ENCODE measurements around the gene CNTNAP2. TPM values are rescaled to one million over a fixed set of nuclear protein-coding genes. Genes with fewer than 3 reads are reported as not detected.

Gene CNTNAP2
- total and polyA plus RNA-seq, 9 donors: 0.24 to 7.0 (median 1.5) TPM

DNA sequence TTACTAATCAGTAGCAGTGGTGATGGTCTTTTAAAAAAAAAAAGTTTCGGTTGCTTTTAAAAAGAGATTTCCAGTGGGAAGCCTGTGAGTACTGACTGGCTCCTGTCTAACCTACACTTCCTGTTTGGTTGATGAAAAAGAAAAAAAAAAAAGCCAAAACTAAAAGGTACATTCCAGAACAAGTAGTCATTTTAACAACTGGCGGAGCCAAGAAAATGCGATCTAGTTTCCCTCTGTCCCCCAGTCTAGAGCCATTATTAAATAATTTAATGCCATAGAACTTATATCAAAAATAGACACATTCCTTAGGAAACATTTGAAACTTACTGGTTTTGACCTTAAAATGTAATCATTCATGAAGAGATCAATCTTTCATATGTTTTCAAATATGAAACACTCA is 2219.8 kb downstream of the CNTNAP2 start:
- no peak overlapping the region for H3K27ac ChIP-seq
- DNase-seq: no peak
- H3K27me3 ChIP-seq: no peaks in the 10 kb centered on the region
- no peaks in the 10 kb centered on the region for H3K4me1 ChIP-seq (ENCODE audit: insufficient read depth)
- no peaks in the 10 kb centered on the region for H3K9me3 ChIP-seq
- no peaks in the 10 kb centered on the region for H3K36me3 ChIP-seq
- intact Hi-C loops (cut with DNase I): no loop called here
- no peak overlapping the region for H3K4me3 ChIP-seq
- 72 to 88% (median 84%) methylated on average over 3 of the region's 3 CpGs for WGBS, 3 donors
- TF ChIP-seq POLR2A (IDR thresholded peaks at IDR 0.05): no peak
- TF ChIP-seq CTCF (IDR thresholded peaks at IDR 0.05): no peak
- TF ChIP-seq EP300 (IDR thresholded peaks at IDR 0.05): no peak

DNA sequence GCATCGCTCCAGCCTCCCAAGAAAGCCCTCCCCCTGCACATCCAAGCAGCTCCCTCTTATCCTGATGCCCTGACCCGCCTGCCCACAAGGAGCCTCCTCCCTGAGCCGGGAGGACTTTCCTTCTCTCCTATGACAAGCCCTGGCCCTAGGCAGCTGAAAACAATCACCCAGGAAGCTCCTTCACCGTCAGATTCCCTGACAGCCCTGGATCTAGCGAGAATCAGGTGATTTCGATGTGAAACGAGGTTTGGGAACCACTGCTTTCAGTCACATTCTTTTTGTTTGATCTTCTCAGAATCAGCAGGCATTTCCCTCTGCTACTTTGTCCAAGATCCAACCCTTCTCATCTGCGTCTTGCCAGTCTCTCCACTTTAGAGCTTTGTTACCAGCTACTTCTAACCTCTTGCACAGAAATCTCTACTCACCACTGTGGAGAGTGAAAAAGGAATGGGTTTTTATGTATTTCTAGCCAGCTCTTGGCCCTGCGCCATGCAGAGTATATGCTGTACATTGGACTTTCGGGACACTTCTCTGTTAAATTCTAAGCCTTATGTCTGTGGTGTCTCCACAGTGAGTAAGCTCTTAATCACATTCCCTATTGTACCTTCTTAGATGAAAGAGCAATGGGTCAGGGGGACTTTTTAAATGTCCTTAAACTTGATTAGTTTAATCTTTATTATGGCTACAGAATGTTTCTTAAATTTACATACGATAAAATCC is 2220.8 kb downstream of the CNTNAP2 start:
- H3K27ac ChIP-seq: no peak overlapping the region
- H3K9me3 ChIP-seq: no peaks in the 10 kb centered on the region
- TF ChIP-seq CTCF (IDR thresholded peaks at IDR 0.05) (no peak), POLR2A (IDR thresholded peaks at IDR 0.05) (no peak), EP300 (IDR thresholded peaks at IDR 0.05) (no peak)
- intact Hi-C loops (cut with DNase I): no loop called here
- H3K4me3 ChIP-seq: no peak overlapping the region
- H3K36me3 ChIP-seq: no peaks in the 10 kb centered on the region
- no peaks in the 10 kb centered on the region for H3K27me3 ChIP-seq
- DNase-seq: no peak
- no peaks in the 10 kb centered on the region for H3K4me1 ChIP-seq (ENCODE audit: insufficient read depth)
- WGBS, 3 donors: 46 to 57% (median 53%) methylated on average over 11 of the region's 11 CpGs

- Histone ChIP-seq H3K4me3 (no peak overlapping the region), H3K4me1 (ENCODE audit: insufficient read depth) (no peaks in the 10 kb centered on the region), H3K9me3 (no peaks in the 10 kb centered on the region), H3K27me3 (no peaks in the 10 kb centered on the region), H3K27ac (no peak overlapping the region), H3K36me3 (no peaks in the 10 kb centered on the region)
- no peak for TF ChIP-seq POLR2A (IDR thresholded peaks at IDR 0.05)
- intact Hi-C loops (cut with DNase I): no loop called here
- DNase-seq: no peak
- WGBS, 3 donors: 31 to 38% (median 32%) methylated on average over 5 of the region's 5 CpGs
These were observed 2221.6 kb downstream of the CNTNAP2 start for GRCh38 chr7:148337995-148338747.

- Histone ChIP-seq H3K36me3 (no peaks in the 10 kb centered on the region), H3K27me3 (no peaks in the 10 kb centered on the region), H3K9me3 (no peaks in the 10 kb centered on the region), H3K4me3 (no peak overlapping the region), H3K4me1 (ENCODE audit: insufficient read depth) (no peaks in the 10 kb centered on the region), H3K27ac (no peak overlapping the region)
- no peak for TF ChIP-seq POLR2A (IDR thresholded peaks at IDR 0.05)
- TF ChIP-seq EP300 (IDR thresholded peaks at IDR 0.05): no peak
- no peak for TF ChIP-seq CTCF (IDR thresholded peaks at IDR 0.05)
- intact Hi-C loops (cut with DNase I): no loop called here
- DNase-seq: no peak
- 83 to 88% (median 83%) methylated on average over 15 of the region's 15 CpGs for WGBS, 3 donors
These were observed 2224.1 kb downstream of the CNTNAP2 start for GRCh38 chr7:148340438-148341280.
